HL-60/S4 treated with phorbol 12-myristate 13-acetate at 8.2 ng/mL for 4 days and 3 days (cell line): ENCODE results near the gene TAGLN3.

Experiments
- in situ Hi-C: fragments of 300-500 bp; cut with MboI; formaldehyde crosslinking; loops from 2 replicates; pipeline ENCODE4 v1.15.0; 2022; ENCODE audit warnings: low sequenced_read_pairs

Gene TAGLN3

GRCh38 chr3:111975131-111975530, 23.6 kb upstream of the TAGLN3 start:
- in situ Hi-C loops, result no loop called here

- in situ Hi-C loops, result no loop called here
Observed at GRCh38 chr3:111976254-111976653, 22.5 kb upstream of the TAGLN3 start.

GRCh38 chr3:111978583-111979433, 19.9 kb upstream of the TAGLN3 start, which contains the start of gene ABHD10:
Gene ABHD10 (plus strand): TSS chr3:111979026. CDS start chr3:111979062, 36 bp downstream.
- in situ Hi-C loops, result no loop called here

- in situ Hi-C loops, result no loop called here
Observed at GRCh38 chr3:111979434-111980038, 19.2 kb upstream of the TAGLN3 start.

DNA sequence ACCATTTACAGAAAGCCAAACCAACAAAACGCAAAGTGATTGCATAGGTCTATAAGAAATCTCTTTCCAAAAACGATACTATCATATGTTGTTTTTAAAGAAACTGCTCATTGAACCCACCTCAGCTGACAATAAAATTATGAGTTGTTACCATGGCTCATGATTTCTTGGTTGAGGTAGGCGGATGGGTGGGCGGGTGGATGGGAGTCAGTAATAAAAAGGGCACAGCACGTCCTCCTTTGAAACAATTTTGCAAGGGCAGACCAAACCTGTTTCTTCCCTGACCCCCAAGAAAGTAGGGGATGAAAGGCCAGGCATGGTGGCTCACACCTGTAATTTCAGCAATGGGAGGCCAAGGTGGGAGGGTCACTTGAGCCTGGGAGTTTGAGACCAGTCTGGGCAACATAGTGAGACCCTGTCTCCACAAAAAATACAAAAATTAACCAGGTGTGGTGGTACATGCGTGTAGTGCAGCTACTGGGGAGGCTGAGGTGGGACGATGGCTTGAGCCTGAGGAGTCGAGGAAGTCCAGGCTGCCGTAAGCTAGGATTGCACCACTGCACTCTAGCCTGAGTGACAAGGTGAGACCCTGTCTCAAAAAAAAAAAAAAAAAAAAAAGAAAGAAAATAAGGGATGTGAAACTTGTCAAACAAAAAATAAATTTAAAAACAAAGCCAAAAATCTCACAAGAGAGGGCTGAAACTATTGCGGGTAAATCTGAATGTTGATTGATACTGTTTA, 17.8 kb upstream of the TAGLN3 start:
- in situ Hi-C loops, result no loop called here

- in situ Hi-C loops, result no loop called here
Observed at GRCh38 chr3:111981457-111981763, 17.3 kb upstream of the TAGLN3 start.

GRCh38 chr3:111984636-111985298, 14.0 kb upstream of the TAGLN3 start:
- in situ Hi-C loops, result no loop called here

DNA sequence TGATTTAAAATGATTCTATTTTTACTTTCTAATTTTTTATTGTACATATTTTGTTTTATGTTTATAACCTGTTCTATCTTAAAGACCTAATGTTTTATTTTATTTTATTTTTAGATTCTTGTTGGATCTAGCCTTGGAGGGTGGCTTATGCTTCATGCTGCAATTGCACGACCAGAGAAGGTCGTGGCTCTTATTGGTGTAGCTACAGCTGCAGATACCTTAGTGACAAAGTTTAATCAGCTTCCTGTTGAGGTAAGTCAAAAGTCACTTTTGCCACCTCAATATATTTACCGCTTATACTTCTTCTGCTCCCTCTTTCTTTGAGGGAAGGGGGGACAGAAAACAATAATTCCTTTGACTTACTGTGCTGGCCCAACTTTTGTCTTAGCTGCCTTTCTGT, 11.9 kb upstream of the TAGLN3 start:
- in situ Hi-C loops, result no loop called here

DNA sequence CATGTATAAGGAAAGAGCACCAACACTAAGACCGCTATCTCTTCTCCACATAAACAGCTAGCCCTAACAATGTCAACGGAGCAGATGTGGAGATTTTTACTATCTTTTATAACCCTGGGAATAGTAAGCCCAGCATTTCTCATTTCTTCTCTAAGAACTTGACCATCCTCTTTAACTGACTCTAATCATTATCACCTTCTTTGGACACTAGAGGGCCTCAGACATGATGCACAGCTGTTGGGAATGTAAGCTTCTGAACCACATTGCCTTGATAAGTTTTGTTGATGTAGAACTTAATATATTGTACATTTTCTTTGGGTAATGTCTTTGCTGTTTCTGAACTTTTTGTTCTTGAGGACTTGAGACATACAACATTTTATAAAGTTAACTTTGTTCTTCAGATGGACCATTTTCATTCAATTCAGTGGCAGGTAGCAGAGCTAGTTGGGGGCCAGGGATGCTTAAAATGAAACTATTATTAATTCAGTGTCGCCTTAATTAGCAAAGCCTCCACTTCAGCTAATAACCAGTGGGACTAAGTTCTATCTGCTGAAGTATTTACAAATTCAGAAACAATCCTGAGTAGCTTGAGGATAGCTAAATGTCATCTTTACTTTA, 9.6 kb upstream of the TAGLN3 start:
- in situ Hi-C loops, result no loop called here

DNA sequence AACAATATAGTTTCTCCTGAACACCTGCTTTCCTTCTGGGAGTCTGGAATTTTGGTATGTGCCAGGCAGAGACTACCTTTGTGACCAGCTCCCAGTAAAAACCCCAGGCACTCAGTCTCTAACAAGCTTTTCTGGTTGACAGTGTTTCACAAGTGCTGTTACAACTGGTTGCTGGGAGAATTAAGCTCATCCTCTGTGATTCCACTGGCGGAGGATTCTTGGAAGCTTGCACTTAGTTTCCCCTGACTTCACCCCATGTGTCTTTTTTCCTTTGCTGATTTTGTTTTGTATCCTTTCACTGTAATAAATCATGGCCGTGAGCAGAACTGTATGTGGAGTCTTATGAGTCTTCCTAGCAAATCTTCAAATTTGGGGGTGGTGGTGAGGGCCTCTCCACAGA, 5.7 kb upstream of the TAGLN3 start:
- in situ Hi-C loops, result no loop called here

DNA sequence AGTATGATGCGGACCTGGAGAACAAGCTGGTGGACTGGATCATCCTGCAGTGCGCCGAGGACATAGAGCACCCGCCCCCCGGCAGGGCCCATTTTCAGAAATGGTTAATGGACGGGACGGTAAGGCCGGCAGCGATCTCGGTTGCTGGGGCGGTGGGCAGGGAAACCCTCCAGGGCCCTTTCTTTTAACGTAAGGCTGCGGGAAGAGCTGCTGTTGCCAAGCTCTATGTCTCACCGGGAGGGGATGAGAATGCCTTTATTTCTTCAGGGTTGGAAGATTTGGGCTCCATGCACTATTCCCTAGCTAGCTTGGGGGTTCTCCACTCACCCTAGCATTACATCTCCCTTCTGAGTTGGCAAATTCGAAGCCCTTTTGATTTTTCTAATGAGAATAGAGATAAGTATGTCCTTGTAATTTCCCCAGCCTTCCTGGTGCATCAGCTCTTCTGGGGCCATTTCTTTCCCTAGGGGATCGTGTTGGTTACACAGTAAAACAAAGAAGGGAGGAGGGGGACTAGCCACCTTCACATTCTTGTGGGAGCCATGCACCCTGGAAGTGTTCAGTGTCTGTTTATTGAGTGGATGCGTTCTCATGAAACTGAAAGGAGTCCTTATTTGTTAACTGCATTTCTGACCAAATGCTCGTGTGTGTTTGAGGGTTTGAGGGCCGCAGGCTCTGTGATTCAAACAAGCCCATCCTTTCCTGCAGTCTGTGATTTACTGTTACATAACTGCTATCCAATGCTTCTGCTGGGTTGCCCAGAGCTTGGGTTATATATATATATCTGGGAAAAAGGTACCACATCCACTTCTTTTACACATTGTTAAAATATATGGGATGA, 982 bp downstream of the TAGLN3 start:
- in situ Hi-C loops, result no loop called here

DNA sequence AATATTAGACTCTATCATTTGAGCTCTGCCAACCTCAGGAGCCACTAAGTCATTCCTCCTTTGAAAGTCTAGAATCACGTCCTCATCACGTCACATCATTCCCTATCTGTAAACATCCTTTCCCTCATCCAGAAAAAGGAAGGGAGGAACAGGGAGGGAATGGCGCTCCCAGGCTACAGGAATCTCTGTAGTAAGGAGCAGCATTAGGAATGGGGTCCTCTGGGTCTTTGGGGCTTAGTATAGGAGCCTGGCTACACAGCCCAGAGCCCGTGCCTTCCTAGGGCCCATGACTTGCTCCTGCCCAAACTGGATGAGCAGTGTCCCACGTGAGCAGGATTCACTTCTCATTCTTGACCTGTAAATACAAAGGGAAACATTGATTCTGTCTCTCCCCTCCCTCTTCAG, 1.6 kb downstream of the TAGLN3 start:
- in situ Hi-C loops, result no loop called here

GRCh38 chr3:112000966-112001365, 2.2 kb downstream of the TAGLN3 start:
- in situ Hi-C loops, result no loop called here

DNA sequence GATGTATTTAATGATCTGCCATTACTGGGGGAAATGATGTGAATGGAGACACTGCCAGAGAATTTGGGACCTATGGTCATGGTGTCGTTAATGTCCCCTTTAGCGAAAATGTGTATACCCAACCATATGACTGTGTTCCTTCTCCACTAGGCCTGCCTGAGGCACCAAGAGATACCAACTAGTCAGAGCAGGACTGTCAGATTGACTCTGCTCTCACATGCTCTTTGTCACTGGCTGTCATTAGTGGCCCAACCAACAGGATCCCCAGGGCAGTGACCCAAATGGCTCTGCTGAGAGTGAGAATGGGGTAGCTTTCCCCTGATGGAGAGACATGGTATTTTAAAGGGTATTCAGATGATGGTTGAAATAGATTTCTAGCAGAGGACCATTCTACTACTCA, 2.8 kb downstream of the TAGLN3 start:
- in situ Hi-C loops, result no loop called here

DNA sequence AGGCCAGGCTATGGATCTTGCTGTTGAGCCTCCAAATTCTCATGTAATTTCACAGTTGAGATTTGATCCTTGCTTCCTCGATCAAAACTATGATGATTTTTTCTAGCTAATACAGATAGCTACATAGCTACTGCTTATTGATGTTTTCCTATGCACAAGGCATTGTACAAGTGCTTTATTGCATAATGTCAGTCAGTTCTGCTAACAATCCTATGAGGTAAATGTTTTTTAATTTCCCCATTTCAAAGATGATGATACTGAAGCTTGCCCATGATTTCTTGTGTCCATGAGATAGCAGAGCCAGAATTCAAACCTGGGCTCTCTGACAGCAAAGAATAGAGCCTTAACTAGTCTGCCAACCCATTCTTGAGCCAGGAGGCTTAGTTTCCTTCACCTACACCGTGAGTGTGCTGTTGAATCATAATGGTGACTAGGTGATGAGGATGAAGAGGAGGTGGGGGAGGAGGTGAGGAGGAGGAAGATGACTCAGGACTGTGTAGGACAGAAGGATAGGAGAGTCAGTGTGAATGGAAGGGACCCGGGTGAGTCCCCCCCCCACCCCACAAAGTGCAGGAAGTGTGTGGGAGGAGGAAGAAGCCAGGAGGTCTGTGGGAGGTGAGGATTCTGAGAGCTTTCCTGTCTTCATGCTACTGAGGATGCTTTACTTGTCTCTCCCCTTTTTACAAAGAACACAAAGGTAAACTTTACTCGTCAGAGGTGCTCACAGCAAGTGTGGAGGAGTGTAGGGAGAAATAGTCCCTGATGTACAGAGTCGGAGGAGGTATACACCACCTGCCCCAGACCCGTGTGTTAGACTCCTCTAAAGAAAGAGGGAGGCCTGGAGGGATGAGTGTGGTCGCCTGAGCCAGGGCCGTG, 3.6 kb downstream of the TAGLN3 start:
- in situ Hi-C loops, result no loop called here

DNA sequence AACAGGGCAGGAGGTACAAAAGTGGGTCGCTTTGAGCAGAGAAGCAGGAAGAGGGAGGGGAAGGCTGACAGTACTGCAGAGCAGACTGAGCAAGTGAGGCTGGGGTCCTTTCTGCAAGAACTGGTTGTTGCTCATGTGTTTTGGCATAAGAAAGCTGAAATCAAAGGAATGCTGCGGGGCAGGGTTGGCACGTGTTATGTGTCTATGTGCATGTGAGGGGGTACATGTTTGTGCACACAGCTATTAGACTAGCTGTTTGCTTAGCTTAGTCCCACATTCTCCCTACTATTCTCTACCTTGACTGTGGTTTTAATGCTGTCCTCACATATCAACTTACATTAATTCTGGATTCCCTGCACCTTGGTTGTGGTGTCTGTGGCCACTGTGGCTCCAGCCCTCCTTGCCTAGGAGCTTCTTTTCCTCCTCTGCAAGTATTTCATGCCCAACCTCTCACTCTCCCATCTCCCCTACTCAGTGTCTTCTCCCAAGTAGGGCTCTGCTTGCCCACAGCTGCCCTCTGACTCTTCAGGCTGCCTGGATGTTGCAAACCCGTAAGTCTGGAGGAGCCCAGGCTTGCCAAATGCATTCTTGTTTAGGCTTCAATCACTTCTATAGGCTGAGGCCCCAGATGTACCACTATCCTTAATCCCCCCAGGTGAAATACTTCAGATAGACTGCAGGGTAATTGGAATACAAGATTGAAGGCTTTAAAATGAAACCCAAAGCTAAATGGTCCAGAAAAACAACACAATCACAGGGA, 4.8 kb downstream of the TAGLN3 start:
- in situ Hi-C loops, result no loop called here

DNA sequence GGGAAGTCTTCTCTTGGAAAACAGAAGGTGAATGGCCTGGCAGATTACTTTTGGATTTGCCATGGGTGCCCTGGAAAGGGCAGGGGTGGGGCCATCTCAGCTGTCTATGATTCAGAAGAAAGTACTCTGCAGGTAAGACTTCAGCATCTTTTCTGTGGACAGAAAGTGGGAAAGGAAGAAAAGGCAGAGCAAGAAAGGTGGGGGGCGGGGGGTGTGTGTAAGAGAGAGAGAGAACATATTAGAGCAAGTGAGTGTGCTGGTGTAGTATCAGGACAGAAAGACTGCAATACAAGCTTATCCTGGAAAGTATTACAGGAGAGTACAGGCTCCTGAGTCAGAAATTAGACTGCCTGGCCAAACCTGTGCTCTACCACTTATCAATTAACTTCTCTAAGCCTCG, 5.5 kb downstream of the TAGLN3 start:
- in situ Hi-C loops, result no loop called here

DNA sequence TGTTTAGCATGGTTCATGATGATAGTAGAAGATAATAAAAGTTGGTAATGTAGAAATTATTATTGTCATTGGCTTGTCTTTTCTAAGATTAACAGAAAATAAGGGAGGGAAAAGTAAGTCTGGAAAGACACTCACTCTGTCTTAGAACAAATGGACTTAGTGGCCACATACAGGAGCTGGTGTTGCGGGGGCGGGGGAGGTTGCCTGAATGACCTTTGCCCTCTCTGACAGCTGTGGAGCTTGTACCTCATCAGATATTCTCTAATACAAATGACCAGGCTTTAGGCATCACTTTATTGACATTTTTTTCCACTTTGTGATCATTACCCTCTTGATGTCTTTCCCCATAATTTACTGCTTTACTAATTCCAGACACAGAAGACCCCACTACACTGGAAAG, 5.9 kb downstream of the TAGLN3 start:
- in situ Hi-C loops, result no loop called here
